HG03354 (cell line): ENCODE data around the gene AP3B1.
"Not testable (repeated sequence)": the region's sequence is repeated elsewhere in the genome, so short reads cannot be mapped to it uniquely, and the experiment has no call there.

Experiments
- ATAC-seq: cut with Tn5 transposase; IDR thresholded peaks from one replicate; pipeline ENCODE4 v1.9.1; 2021; ENCODE audit warnings: mild to moderate bottlenecking; ENCODE audit not compliant: unreplicated experiment, poor library complexity, severe bottlenecking

Gene AP3B1

GRCh38 chr5:78252715-78253114 is 41.8 kb downstream of the AP3B1 start:
- ATAC-seq = no peak

GRCh38 chr5:78251663-78252284 is 42.7 kb downstream of the AP3B1 start:
- ATAC-seq = no peak

GRCh38 chr5:78245136-78245535 is 49.4 kb downstream of the AP3B1 start:
- ATAC-seq = no peak

GRCh38 chr5:78243639-78244038 is 50.9 kb downstream of the AP3B1 start:
- no peak for ATAC-seq

GRCh38 chr5:78243091-78243490 is 51.4 kb downstream of the AP3B1 start:
- no peak for ATAC-seq

- ATAC-seq = no peak
These were observed 52.5 kb downstream of the AP3B1 start for GRCh38 chr5:78242001-78242400.

- ATAC-seq = no peak
These were observed 56.6 kb downstream of the AP3B1 start for GRCh38 chr5:78237911-78238310.

- no peak for ATAC-seq
These were observed 58.5 kb downstream of the AP3B1 start for GRCh38 chr5:78236046-78236445.

- ATAC-seq = no peak
These were observed 59.2 kb downstream of the AP3B1 start for GRCh38 chr5:78235289-78235688.

- no peak for ATAC-seq
These were observed 59.7 kb downstream of the AP3B1 start for GRCh38 chr5:78234804-78235203.

- ATAC-seq = no peak
These were observed 62.3 kb downstream of the AP3B1 start for GRCh38 chr5:78232163-78232562.

GRCh38 chr5:78224358-78224757 is 70.1 kb downstream of the AP3B1 start:
- no peak for ATAC-seq

- peak; percentile 99 for ATAC-seq
These were observed 72.5 kb downstream of the AP3B1 start for GRCh38 chr5:78221964-78222451.

GRCh38 chr5:78221467-78221866 is 73.0 kb downstream of the AP3B1 start:
- no peak for ATAC-seq

- no peak for ATAC-seq
These were observed 78.5 kb downstream of the AP3B1 start for GRCh38 chr5:78215972-78216371.

- no peak for ATAC-seq
These were observed 78.9 kb downstream of the AP3B1 start for GRCh38 chr5:78215565-78215964.

GRCh38 chr5:78213799-78214198 is 80.7 kb downstream of the AP3B1 start:
- ATAC-seq = no peak

- no peak for ATAC-seq
These were observed 83.4 kb downstream of the AP3B1 start for GRCh38 chr5:78211052-78211451.

GRCh38 chr5:78204241-78204640 is 90.3 kb downstream of the AP3B1 start:
- no peak for ATAC-seq

GRCh38 chr5:78203815-78204214 is 90.7 kb downstream of the AP3B1 start:
- ATAC-seq = no peak

- no peak for ATAC-seq
These were observed 104.1 kb downstream of the AP3B1 start for GRCh38 chr5:78190402-78190801.

GRCh38 chr5:78188681-78189080 is 105.8 kb downstream of the AP3B1 start:
- ATAC-seq = not testable (repeated sequence)
